ENCODE results near the gene PPARA. TPM values are rescaled to one million over a fixed set of nuclear protein-coding genes. Genes with fewer than 3 reads are reported as not detected.

Gene PPARA
- total RNA-seq, 1 donor from 2014 or later: 29.1 TPM

DNA sequence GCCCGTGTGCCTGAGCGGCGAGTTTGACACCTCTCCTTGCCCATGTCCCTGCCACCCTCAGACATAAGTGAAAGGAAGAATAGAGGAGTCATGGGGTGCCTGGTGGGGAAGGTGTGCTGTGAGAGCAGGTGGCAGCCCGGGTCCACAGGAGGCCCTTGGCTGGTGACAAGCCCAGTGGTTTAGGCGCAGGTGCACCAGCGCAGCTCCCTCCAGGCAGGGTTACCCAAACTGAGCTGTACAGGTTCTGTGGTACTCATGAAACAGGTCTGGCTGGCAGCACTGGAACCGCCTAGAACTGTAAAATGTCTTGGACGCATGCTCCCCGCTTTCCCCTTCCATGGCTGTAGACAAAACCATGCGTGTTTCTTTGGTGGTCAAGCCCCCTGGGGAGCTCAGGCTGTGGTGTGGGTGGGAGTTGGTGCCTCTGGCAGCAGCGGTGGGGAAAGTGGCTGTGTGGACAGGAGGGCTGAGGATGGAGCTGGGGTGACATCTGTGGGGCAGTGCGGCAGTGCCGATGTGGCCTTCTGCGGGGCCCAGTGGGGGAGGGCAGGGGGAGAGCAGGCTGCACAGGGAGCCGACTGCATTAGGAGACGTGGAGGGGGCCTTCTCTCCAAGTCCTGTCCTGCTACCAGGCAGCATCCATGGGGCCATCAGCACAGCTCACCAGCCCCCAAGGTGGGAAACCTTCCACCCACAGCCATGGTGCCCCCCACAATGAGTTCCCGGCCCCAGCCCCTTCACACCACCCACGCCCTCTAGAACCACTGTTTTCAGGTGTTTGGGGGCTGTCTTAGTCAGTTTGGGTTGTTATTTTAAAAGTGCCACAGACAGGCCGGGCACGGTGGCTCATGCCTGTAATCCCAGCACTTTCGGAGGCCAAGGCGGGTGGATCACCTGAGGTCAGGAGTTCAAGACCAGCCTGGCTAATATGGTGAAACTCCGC lies 140.8 kb downstream of the PPARA start:
- DNase-seq (ENCODE audit: low spot score): no peak

DNA sequence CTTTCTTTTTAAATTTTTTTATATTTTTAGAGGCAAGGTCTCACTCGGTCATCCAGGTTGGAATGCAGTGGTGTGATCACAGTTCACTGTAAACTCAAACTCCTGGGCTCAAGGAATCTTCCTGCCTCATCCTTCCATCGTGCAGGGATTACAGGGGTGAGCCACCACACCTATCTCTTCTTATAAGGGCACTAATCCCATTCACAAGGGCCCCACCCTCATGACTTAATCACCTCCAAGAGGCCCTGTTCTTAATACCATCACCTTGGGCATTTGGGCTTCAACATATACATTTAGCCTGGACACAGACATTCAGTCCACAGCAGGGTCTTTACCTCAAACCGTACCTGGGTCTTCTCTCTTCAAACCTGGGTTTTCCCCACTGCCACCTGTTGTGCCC lies 141.8 kb downstream of the PPARA start:
- no peak for DNase-seq (ENCODE audit: low spot score)

DNA sequence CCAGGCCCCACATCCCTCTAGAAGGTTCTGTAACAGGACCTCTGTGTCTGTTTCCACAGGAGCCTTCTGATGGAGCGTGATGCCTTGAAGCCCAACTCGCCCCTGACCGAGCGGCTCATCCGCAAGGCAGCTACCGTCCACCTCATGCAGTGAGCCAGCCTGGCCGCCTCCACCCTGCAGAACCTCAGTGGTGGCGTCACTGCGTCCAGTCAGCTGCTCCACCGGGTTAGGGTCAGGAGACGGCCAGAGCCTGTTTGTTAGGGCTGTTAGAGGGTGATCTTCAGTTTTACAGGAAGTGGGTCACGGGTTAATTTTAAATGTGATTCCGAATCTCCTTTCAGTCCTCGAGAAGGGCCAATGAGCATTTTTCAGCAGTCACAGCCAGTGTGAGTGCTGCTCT lies 142.4 kb downstream of the PPARA start:
- no peak for DNase-seq (ENCODE audit: low spot score)

Other genes with a start within 250 kb of the PPARA start
- gene WNT7B, start 173.4 kb upstream of the PPARA start, total RNA-seq: 58.6 TPM
- 9.8 TPM for gene CDPF1, start 99.8 kb downstream of the PPARA start, total RNA-seq
- 0.13 TPM for gene PKDREJ, start 112.8 kb downstream of the PPARA start, total RNA-seq
- 30.9 TPM for gene TTC38, start 117.5 kb downstream of the PPARA start, total RNA-seq
- gene GTSE1, start 146.3 kb downstream of the PPARA start, total RNA-seq: 1.6 TPM
- 61.4 TPM for gene TRMU, start 185.2 kb downstream of the PPARA start, total RNA-seq

Data from ureter (tissue), 1 donor.